NCI-H82 (cell line): ENCODE data around the gene MOCS1.

Experiments used
- DNase-seq: peaks from one replicate; lab custom pipeline; 2025; lab: John Stamatoyannopoulos, UW

Gene MOCS1

DNA sequence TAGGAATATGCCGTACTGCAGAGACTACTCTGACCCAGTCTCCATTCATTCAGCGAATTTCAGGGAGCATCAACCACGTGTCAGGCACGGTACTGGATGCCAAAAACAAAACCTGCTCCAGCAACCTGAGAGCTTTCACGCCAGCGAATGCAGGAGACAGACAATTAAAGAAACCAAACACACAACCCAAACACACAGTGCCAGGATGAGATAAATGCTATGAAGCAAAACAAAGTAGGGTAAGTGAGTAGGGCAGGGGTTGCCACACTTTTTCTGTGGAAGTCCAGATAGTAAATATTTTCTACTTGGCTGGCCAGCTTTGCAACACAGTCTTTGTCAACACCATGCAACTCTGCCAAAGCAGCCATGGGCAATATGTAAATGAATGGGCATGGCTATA is 10.0 kb downstream of the MOCS1 start:
- DNase-seq = no peak

DNA sequence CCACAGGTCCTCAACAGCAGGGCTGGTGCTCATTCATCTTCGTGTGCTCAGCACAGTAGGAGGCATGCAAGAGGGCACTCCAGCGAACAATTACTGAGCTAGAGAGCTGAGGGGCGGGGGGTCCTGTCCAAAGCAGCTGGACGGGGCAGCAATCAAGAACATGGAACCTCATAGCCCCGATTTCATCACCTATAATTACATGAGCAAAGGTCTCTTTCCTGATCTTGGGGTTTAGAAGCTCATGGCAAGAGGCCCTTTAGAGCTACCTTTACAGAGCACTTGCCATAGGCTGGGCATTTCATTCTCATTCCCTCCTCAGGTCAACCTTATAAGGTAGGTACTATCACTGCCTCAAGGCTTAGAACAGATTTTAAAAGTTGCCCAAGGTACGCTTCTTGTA is 10.4 kb downstream of the MOCS1 start:
- no peak for DNase-seq

DNA sequence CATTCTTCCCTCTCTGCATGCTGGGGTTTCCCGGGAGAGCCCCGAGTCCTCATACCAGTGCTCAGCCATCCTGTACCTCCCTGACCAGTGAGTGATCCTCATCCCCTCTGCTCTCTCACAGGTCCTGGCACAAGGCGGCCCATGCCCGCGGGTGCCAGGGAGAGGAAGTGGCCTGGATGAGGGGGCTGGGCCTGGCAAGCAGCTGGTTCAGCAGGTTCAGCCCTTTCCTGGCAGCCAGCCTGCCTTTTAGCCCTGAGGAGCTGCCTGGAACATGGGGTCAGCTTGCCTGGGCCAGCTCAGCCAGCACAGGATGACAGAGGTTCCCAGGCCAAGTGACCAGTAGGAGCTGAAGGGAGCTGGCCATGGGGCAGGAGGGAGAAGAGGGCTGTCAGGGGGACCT is 10.9 kb downstream of the MOCS1 start:
- no peak for DNase-seq

DNA sequence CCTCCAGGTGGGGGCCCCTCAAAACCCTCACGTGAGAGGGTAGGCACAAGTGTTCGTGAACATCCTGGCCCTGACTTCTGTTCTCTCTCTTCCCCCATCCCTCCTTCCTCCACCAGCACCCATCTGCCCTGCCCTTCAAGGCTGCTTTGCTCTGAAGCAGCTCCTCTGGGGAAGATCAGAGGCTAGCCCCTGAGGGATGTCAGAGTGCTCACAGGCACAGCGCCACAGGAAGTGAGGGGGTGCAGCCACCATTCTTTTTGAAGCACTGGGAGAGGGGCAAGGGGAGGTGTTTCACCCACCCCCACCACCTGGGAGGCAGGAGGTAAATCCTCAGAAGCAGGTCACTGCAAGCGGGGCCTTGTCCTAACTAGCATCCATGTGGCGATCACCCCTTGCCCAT is 11.4 kb downstream of the MOCS1 start:
- DNase-seq = no peak

DNA sequence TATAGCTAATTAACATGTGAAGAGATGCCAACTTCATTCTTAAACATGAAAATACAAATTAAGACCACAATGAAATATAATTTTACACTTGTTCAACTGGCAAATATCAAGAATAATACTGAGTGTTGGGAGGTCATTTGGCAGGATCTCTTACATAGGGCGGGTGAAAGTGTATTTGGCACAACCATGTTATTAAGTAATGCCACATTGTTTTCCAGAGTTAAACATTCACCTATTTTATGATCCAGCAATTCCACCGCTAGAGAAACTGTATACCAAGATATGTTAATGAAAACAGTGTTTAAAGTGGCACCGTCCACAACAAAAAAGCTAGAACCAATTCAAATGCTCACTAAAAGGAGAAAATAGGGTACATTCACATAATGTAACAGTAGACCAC is 14.1 kb downstream of the MOCS1 start:
- DNase-seq = no peak

DNA sequence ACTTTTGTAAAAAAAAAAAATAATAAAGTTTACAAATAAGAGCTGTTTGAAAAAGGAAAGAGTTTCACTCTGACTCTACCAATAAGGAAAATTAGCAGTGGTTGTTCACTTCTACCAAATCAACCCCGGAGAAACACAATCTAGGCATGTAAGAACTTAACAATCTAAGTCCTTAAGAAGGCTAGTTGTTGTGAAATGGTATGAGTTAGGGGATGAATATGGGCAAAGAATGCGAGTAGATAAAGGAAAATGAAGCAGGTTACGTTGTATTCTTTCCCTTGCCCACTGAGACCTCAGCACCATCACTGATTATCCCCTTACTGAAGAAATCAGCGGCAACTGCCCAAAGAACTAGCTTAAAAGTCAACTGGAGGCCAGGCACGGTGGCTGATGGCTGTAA is 15.4 kb downstream of the MOCS1 start:
- DNase-seq = no peak

DNA sequence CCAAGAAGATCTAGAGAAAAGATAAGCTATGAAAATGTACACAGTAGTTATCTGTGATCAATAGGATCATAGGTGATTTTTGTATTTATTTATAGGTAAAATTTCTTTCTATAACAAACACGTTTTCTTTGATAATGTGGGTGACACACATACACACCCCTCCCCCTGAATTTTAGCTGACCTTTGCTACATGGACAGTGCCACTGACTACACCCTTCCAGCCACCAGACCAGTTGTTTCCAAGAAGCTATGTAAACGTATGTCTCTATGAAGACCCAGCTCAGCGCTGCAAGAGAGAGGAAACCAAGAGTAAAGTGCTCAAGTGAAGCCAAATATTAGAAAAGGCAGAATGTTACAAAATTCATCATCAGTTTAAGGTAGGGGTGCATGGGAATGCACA is 16.3 kb downstream of the MOCS1 start:
- DNase-seq = no peak

DNA sequence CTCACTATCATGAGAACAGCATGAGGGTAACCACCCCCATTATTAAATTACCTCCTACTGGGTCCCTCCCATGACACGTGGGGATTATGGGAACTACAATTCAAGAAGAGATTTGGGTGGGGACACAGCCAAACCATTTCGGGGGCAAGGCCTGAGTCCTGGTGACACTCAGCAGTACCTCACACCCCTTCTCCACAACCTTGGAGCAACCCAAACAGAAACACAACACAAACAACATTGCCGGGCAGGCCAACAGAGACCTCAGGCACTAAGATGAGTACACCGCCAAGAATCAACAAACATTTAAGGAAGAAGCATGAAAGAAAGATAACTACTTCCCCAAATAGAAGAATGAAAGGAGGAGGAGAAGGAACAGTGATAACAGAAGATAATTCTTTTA is 16.9 kb downstream of the MOCS1 start:
- DNase-seq = no peak

DNA sequence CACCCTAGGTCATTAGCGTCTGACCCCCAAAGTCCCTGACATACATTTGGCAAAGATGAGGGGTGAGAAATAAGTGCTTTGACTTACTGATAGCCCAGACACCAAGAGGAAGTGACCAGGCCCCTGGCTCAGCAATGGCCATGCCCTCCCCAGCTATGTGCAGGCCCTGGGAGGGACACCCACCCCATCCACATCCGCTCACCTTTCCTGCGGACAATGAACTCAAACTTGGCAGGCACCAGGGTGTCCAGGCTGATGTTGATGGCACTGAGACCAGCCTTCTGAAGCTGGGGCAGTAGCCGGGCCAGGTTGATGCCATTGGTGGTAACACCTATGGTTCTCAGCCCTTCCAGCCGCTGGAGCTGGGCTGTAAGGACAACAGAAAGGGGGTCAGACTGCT is 18.4 kb downstream of the MOCS1 start:
- DNase-seq = no peak

DNA sequence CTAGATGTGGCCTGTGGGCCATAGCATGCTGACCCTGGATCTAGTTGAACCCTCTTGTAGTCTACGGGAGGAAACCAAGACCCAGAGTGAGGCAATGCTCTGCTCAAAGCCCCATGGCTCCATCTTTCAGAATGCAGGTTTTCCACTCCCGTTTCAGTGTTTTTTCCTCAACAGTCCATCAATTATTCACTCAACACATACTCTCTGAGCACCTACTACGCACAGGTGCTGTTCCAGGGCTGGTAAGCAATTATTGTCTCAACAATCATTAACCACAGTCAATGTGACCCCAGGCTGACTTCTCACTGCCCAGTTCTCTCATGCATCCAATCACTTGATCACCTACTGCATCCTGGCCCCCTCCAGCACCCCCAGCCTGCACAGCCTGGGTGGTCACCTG is 20.0 kb downstream of the MOCS1 start:
- DNase-seq = no peak

DNA sequence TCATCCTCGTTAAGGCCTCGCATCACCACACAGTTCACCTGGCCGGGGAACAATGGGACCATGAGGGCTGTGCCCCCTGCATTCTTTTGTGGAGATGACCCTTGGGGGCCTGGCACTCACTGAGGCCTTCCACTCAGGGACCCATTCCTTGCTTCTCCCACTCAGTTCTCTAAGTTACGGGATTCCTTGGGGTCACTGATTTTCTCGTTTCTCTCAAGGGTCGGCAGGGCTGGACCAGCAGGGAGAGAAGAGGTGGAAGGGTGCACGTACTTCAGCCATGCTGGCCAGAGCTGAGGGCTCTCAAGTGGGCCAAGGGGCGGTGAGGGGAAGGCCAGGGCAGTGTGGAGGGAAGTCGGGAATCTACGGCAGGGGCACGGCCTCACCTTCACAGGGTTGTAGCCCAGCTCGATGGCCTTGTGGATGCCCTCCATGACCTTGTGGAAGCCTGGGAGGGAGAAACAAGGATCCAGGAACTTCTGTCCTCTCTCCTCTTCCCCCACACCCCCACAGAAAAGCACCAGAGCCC is 20.8 kb downstream of the MOCS1 start:
- no peak for DNase-seq

DNA sequence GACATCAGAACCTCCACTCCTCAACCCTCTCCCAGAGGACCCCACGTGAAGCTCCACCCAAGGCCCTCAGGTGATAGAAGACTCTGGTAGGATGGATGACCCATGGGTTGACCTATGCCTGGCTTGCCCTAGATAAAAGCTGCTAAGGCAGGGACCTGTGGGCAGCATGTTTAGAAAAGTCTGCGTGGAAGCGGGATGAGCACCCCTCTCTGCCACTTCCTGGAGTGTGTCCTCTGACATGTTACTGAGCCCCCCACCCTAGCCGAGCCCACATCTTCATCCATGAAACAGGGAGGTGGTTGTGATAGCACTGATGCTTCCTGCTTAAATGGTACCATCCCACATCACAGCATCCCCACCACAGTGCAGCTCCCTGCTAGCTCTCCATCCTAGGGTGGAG is 21.8 kb downstream of the MOCS1 start:
- no peak for DNase-seq

DNA sequence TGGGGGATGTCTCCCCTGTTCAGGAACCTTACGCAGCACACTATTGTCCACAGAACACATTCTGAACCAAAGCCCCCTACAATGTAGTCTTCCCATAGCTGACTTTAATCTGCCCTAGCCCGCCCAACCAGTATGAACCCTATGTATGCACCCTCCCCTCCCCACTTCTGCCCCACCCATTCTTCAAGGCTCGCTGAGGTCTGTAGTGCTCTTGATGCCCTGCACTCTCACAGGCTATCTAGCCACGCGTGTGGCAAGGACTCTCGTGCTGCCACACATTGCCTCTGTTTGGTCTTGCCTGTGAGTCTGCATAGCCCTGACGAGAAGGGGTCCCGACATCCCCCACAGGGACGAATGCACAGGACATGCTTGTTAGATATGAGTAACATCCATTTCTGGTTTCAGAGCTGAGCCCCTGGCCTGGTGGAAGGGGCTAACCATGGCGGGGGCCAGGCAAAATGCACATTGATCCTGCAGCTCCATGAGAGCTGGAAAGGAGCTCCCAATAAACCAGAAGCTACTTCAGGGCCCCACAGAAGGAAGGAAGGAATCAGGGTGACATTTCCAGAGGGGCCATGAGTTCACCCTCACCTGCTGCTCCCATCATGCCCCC is 22.6 kb downstream of the MOCS1 start:
- DNase-seq = no peak

DNA sequence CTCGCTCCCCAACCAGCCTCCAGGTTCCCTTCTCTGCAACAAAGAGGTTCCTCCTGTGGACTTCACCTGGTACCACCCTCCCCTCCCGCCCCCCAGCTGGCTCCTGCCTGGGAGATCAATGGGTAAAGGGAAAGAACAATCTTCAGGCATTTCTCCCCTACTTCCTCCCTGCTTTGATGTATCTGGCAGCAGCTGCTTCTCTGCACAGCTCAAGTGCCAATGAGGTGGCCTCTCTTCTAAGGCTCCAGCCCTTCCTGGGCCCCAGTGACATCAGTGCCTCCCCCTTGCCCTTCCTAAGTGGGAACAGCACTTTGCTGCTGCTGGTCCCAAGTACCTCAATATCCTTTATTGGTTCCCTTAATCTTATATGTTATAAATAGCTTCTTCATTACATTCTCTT is 23.5 kb downstream of the MOCS1 start:
- DNase-seq = no peak

DNA sequence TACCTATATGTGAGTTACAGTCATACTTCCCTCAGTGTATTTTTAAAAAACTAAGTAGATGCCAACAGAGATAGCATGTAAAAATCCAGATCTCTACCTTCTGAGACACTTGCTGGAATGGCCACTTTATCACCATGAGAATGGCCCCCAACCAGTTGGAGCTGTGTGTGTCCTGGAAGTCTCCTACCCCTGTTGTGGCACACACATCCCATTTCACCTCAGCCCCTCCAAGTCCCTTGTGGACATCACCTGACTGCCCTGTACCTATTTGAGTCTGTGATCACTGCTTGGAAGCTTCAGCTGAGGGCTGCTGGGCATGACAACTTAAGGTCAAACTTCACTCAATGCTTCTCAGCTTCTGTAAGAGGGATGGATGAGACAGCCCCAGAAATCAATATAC is 24.1 kb downstream of the MOCS1 start:
- no peak for DNase-seq

DNA sequence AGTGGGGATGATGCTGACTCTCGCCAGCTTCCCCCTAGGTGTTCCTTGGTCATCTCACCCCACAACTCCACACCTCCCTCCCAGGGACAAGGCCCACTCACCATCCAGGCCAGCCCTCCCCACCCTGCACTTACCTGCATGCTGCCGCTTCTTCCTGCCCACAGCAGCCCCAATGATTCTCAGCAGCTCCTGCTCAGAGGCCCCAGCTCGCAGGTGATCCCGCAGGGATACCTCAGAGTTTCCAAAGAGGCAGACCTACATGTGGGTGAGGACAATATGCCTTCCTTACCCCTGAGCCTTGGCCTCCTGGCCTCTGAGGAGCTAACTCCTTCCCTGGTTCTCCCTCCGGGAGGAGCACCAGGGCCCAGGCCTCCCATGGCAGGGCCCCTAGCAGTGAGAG is 24.6 kb downstream of the MOCS1 start:
- no peak for DNase-seq

DNA sequence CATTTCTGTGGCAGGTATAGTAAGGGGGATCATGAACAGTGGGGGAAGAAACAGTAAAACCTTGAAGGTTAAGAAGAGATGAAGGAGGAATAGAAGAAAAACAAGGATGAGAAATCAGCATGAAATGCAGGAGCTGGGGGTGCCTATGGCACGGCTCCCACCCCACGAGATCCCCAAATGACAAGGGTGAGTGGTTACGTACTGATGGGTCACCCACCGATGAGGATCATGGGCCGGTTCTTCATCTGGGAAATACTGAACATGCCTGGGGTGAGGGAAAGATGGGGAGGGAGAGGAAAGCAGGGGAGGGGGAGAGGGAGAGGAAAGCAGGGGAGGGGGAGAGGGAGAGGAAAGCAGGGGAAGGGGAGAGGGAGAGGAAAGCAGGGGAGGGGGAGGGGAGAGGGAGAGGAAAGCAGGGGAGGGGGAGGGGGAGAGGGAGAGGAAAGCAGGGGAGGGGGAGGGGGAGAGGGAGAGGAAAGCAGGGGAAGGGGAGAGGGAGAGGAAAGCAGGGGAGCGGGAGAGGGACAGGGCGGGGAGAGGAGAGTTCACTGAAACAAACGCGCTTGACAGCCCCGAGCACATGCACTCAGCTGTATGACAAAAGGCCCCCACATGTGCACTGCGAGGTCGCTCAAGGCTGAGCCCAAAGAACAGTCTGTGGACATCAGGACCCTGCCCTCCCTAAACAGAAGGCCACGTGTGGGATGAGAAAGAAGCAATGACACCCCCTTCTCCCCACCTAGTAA is 25.3 kb downstream of the MOCS1 start:
- no peak for DNase-seq

DNA sequence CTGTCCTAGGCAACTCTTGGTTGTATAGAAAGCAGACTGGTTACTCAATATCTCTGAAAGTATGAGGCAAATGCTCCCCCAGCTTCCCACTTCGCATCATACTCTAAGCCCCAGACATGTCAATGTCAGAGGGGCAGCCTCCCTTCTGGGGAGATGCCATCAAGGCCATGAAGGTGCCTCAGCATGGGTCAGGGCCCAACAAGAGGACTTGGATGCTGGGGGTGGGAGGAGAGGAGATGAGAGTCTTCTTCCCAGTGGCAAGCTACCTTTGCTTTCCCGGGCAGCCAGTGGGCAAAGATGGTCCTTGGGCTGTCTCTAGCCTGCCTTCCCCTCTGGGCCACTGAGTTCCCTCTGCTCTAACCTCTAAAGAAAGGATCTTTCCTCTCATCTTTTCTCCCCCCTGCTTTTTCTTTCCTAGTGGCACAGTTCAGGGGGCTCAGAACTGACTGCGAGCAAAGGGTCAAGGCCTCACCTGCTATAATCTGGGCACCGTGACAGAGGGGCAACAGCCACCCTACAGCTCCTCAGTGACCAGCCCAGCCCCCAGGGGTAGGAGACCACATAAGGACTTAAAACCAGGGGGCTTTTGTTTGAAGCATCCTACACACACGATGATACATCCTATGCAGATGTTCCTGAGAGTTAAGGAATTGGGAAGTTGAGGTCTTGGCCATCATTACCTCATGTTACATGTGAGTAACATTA is 26.2 kb downstream of the MOCS1 start:
- DNase-seq = no peak

DNA sequence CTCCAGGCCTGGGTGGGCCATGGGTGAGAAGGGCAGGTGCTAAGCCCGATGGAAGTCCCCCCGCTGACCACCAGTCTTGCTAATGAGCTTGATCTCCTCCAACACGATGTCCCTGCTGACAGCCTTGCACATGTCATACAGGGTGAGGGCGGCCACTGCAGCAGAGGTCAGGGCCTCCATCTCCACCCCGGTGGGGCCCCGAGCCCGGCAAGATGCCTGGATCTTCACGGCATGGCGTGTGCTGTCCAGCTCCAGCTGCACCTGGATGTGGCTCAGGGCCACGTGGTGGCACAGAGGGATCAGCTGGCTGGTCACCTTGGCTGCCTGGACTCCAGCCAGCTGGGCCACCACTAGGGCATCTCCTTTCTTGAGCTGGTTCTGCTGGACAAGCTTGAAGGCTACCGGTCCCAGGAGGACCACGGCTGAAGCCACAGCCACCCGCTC is 27.9 kb downstream of the MOCS1 start:
- DNase-seq = no peak

DNA sequence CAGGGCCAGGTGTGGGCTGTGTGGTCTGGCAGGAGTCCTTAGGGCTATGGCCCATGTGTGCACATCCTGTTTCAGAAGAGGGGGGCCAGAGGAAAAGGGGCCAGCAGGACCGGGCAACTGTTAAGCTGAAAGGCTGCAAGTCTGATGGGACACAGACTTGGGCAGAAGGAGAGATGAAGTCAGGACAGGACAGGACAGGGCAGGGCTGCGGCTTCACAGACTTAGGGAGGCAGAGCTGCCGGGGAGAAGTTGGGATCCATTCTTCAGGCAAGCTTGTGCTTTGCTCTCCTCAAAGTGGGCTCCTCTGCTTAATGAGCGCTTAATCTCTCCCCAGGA is 28.7 kb downstream of the MOCS1 start:
- no peak for DNase-seq

DNA sequence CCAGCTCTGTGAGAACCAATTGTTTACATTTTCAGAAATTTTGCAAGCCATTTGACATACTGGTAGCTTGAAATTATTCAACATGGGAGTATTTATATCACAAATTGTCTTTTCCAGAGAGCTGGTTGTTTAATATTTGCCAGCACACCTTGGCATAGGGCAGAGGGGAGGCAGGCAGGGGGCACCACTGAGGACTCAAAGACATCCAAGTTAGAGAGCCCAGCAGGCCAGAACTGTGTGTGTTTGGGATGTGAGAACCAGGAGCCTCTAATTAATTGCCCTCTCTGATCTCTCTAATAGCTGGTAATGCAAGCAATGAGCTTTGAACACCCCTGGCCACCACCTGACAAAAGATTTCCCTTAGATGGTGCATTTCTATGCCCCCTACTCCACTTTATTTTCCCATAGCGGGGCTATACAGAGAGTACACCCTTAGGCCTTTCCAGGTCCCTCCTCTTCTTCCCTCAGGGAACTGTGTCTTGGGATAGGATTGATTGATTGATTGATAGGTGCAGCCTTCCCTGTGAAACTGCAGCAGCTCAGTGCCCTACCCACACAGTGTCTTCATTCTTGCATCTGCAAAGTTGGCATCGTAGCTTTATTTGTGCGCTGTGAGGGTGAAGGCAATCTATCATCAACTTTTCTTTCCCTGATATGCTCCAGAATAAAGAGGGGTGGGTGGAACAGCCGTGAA is 29.2 kb downstream of the MOCS1 start:
- DNase-seq = no peak

DNA sequence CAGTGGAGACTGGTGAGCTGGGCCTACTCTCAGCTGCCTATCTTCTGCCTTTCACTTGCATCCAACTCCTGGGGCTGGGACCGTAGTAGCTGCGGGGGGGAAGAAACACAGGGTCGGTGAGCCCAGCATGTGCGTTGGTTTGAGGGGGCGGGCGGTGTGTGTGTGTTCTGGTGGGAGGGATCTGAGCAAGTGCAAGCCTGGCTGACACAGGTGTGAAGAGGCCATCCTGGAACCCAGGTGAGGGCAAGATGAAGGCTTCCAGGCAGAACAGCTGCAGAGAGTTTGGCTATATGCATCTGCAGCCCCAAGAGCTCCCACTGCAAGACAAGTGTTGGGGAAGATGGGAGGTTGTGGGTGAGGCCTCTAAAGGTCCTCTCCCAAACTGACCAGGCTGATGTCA is 30.6 kb downstream of the MOCS1 start:
- DNase-seq = no peak
